ENCODE results near the gene SLC4A1AP.

GRCh38 chr2:27708666-27709065 lies 45.0 kb downstream of the SLC4A1AP start:
- TF ChIP-seq CTCF (IDR thresholded peaks at IDR 0.05; ENCODE audit: insufficient read depth, low read length, poor library complexity, severe bottlenecking) (no peak), EZH2phosphoT487 (conservative IDR thresholded peaks at IDR 0.05; ENCODE audit: low read length) (no peak)
